ENCODE measurements around the gene EFCAB11.
A peak's percentile ranks its signal among the peaks of the same experiment; 100 is the strongest.

EFCAB11 gene

GRCh38 chr14:89861630-89862029, 92.9 kb downstream of the EFCAB11 start:
- no peak for DNase-seq

- DNase-seq = no peak
Observed at GRCh38 chr14:89858089-89858488, 96.4 kb downstream of the EFCAB11 start.

- no peak for DNase-seq
Observed at GRCh38 chr14:89856871-89857345, 97.6 kb downstream of the EFCAB11 start.

GRCh38 chr14:89855961-89856656, 98.4 kb downstream of the EFCAB11 start:
- no peak for DNase-seq

GRCh38 chr14:89853936-89854693, 100.4 kb downstream of the EFCAB11 start:
- DNase-seq = peak; percentile 47

- DNase-seq = no peak
Observed at GRCh38 chr14:89851106-89851505, 103.4 kb downstream of the EFCAB11 start.

- DNase-seq = no peak
Observed at GRCh38 chr14:89849931-89850330, 104.6 kb downstream of the EFCAB11 start.

- no peak for DNase-seq
Observed at GRCh38 chr14:89848165-89848564, 106.4 kb downstream of the EFCAB11 start.

GRCh38 chr14:89845346-89845745, 109.2 kb downstream of the EFCAB11 start:
- DNase-seq = no peak

GRCh38 chr14:89844508-89844907, 110.0 kb downstream of the EFCAB11 start:
- no peak for DNase-seq

GRCh38 chr14:89842837-89843236, 111.7 kb downstream of the EFCAB11 start:
- no peak for DNase-seq

GRCh38 chr14:89841851-89842250, 112.7 kb downstream of the EFCAB11 start:
- DNase-seq = no peak

- no peak for DNase-seq
Observed at GRCh38 chr14:89836830-89837469, 117.6 kb downstream of the EFCAB11 start.

GRCh38 chr14:89833661-89834060, 120.9 kb downstream of the EFCAB11 start:
- no peak for DNase-seq

GRCh38 chr14:89833120-89833532, 121.4 kb downstream of the EFCAB11 start:
- peak; percentile 21 for DNase-seq

- no peak for DNase-seq
Observed at GRCh38 chr14:89828471-89829165, 125.9 kb downstream of the EFCAB11 start.

GRCh38 chr14:89827265-89827664, 127.3 kb downstream of the EFCAB11 start:
- DNase-seq = no peak

- DNase-seq = no peak
Observed at GRCh38 chr14:89826596-89826995, 127.9 kb downstream of the EFCAB11 start.

GRCh38 chr14:89823743-89824142, 130.8 kb downstream of the EFCAB11 start:
- DNase-seq = no peak

GRCh38 chr14:89814126-89814525, 140.4 kb downstream of the EFCAB11 start:
- DNase-seq = no peak

- DNase-seq = no peak
Observed at GRCh38 chr14:89813617-89814031, 140.9 kb downstream of the EFCAB11 start.

GRCh38 chr14:89811954-89812575, 142.5 kb downstream of the EFCAB11 start:
- DNase-seq = no peak

- DNase-seq = no peak
Observed at GRCh38 chr14:89810101-89810500, 144.4 kb downstream of the EFCAB11 start.
